ENCODE measurements around the gene CRHR1. TPM values are rescaled to one million over a fixed set of nuclear protein-coding genes. Genes with fewer than 3 reads are reported as not detected.

Gene CRHR1
- polyA plus RNA-seq, 3 donors = not detected

GRCh38 chr17:45800816-45801215 is 16.7 kb downstream of the CRHR1 start:
- H3K4me3 ChIP-seq (replicated peaks in 1 of 3; ENCODE audit: low read depth in 2 of 3, low read length in 3 of 3) = no peak overlapping the region
- peaks cover 0 to 2% (median 0%) of the 10 kb centered on the region in 7 donors for H3K9me3 Mint-ChIP-seq
- H3K27me3 ChIP-seq (ENCODE audit: control insufficient read depth in 2 of 2, insufficient read depth in 2 of 2, low read length in 2 of 2) = no peaks in the 10 kb centered on the region

GRCh38 chr17:45801421-45801820 is 17.3 kb downstream of the CRHR1 start:
- Mint-ChIP-seq H3K9me3 (peaks cover 0 to 2% (median 0%) of the 10 kb centered on the region in 7 donors), H3K27ac (no peak overlapping the region), H3K27me3 (ENCODE audit: low read depth in 3 of 3) (peaks cover 11 to 19% (median 15%) of the 10 kb centered on the region in 3 donors), H3K4me3 (no peak overlapping the region), H3K4me1 (no peaks in the 10 kb centered on the region), H3K36me3 (no peaks in the 10 kb centered on the region)
- H3K79me2 ChIP-seq (ENCODE audit: insufficient read depth, low read length) = no peaks in the 10 kb centered on the region
- no peaks in the 10 kb centered on the region for H3K4me1 ChIP-seq (ENCODE audit: control insufficient read depth in 1 of 2, insufficient read depth in 2 of 2, low read length in 2 of 2)
- no peak for DNase-seq
- no peak overlapping the region for H3K4me3 ChIP-seq (replicated peaks in 1 of 3; ENCODE audit: low read depth in 2 of 3, low read length in 3 of 3)
- no peak overlapping the region for H2AFZ ChIP-seq (ENCODE audit: insufficient read depth, low read depth, low read length, poor library complexity, severe bottlenecking)
- H4K20me1 ChIP-seq (ENCODE audit: insufficient read depth, low read length) = no peaks in the 10 kb centered on the region
- H3K4me2 ChIP-seq (replicated peaks; ENCODE audit: extremely low read depth, low read length, poor library complexity, severe bottlenecking) = no peak overlapping the region
- no peaks in the 10 kb centered on the region for H3K27me3 ChIP-seq (ENCODE audit: control insufficient read depth in 2 of 2, insufficient read depth in 2 of 2, low read length in 2 of 2)
- TF ChIP-seq CTCF (IDR thresholded peaks at IDR 0.05) = no peak
- no peak overlapping the region for H3K27ac ChIP-seq (ENCODE audit: low read depth in 1 of 2, low read length in 2 of 2)
- H3K9ac ChIP-seq (ENCODE audit: insufficient read depth, low read length, poor library complexity, severe bottlenecking) = no peak overlapping the region
- no peaks in the 10 kb centered on the region for H3K9me3 ChIP-seq (replicated peaks in 1 of 2; ENCODE audit: control insufficient read depth in 1 of 2, insufficient read depth in 1 of 2, low read length in 2 of 2)
- 74% methylated on average over 6 of the region's 8 CpGs for WGBS (ENCODE audit: insufficient coverage)
- intact Hi-C loops (cut with micrococcal nuclease) = no loop called here
- no peaks in the 10 kb centered on the region for H3K36me3 ChIP-seq (replicated peaks in 1 of 2; ENCODE audit: control insufficient read depth in 1 of 2, insufficient read depth in 2 of 2, low read length in 2 of 2)

More at GRCh38 chr17:45800816-45801215, 16.7 kb downstream of the CRHR1 start:
- Histone ChIP-seq H3K36me3 (replicated peaks in 1 of 2; ENCODE audit: control insufficient read depth in 1 of 2, insufficient read depth in 2 of 2, low read length in 2 of 2) (no peaks in the 10 kb centered on the region), H3K4me1 (ENCODE audit: control insufficient read depth in 1 of 2, insufficient read depth in 2 of 2, low read length in 2 of 2) (no peaks in the 10 kb centered on the region), H3K27ac (ENCODE audit: low read depth in 1 of 2, low read length in 2 of 2) (no peak overlapping the region), H4K20me1 (ENCODE audit: insufficient read depth, low read length) (no peaks in the 10 kb centered on the region), H2AFZ (ENCODE audit: insufficient read depth, low read depth, low read length, poor library complexity, severe bottlenecking) (no peak overlapping the region), H3K79me2 (ENCODE audit: insufficient read depth, low read length) (no peaks in the 10 kb centered on the region), H3K9me3 (replicated peaks in 1 of 2; ENCODE audit: control insufficient read depth in 1 of 2, insufficient read depth in 1 of 2, low read length in 2 of 2) (no peaks in the 10 kb centered on the region), H3K9ac (ENCODE audit: insufficient read depth, low read length, poor library complexity, severe bottlenecking) (no peak overlapping the region), H3K4me2 (replicated peaks; ENCODE audit: extremely low read depth, low read length, poor library complexity, severe bottlenecking) (no peak overlapping the region)
- Mint-ChIP-seq H3K27me3 (ENCODE audit: low read depth in 3 of 3) (peaks cover 15 to 21% (median 16%) of the 10 kb centered on the region in 3 donors), H3K36me3 (no peaks in the 10 kb centered on the region), H3K4me3 (no peak overlapping the region), H3K4me1 (no peaks in the 10 kb centered on the region), H3K27ac (no peak overlapping the region)
- intact Hi-C loops (cut with micrococcal nuclease) = no loop called here
- no peak for TF ChIP-seq CTCF (IDR thresholded peaks at IDR 0.05)
- DNase-seq = no peak
- no CpG with 5 or more reads among the region's 2 CpGs for WGBS (ENCODE audit: insufficient coverage)

All from CD14-positive monocyte (primary cell).